ENCODE data around the gene BCAP29. TPM values are rescaled to one million over a fixed set of nuclear protein-coding genes. Genes with fewer than 3 reads are reported as not detected.

BCAP29 gene
- total RNA-seq, 3 donors from 2014 or later, result 51.7 to 73.8 (median 66.6) TPM

GRCh38 chr7:107627002-107627401 is 47.0 kb downstream of the BCAP29 start:
- intact Hi-C loops (cut with DNase I, micrococcal nuclease), result no loop called here
- Histone ChIP-seq H3K9me3 (no peaks in the 10 kb centered on the region), H3K36me3 (ENCODE audit: low read depth) (no peaks in the 10 kb centered on the region), H3K4me1 (ENCODE audit: low read depth) (no peaks in the 10 kb centered on the region), H3K4me3 (no peak overlapping the region)
- DNase-seq (no peak), ATAC-seq (no peak)
- no peak for TF ChIP-seq CTCF (IDR thresholded peaks at IDR 0.05)

- Histone ChIP-seq H3K4me3 (no peak overlapping the region), H3K9me3 (no peaks in the 10 kb centered on the region), H3K36me3 (ENCODE audit: low read depth) (no peaks in the 10 kb centered on the region), H3K4me1 (ENCODE audit: low read depth) (no peaks in the 10 kb centered on the region)
- no peak for DNase-seq
- intact Hi-C loops (cut with DNase I, micrococcal nuclease), result no loop called here
- peak; percentile 31 for ATAC-seq
- no peak for TF ChIP-seq CTCF (IDR thresholded peaks at IDR 0.05)
Measured at GRCh38 chr7:107628461-107629064, 48.5 kb downstream of the BCAP29 start.

- H3K4me1 ChIP-seq (ENCODE audit: low read depth), result no peaks in the 10 kb centered on the region
- DNase-seq, result no peak
- intact Hi-C loops (cut with DNase I, micrococcal nuclease), result no loop called here
- H3K9me3 ChIP-seq, result no peaks in the 10 kb centered on the region
- ATAC-seq, result no peak
- no peak for TF ChIP-seq CTCF (IDR thresholded peaks at IDR 0.05)
- H3K36me3 ChIP-seq (ENCODE audit: low read depth), result no peaks in the 10 kb centered on the region
- H3K4me3 ChIP-seq, result no peak overlapping the region
Measured at GRCh38 chr7:107630342-107630741, 50.3 kb downstream of the BCAP29 start.

- no peak for ATAC-seq
- no peak for DNase-seq
- H3K36me3 ChIP-seq (ENCODE audit: low read depth), result no peaks in the 10 kb centered on the region
- TF ChIP-seq CTCF (IDR thresholded peaks at IDR 0.05), result no peak
- H3K9me3 ChIP-seq, result no peaks in the 10 kb centered on the region
- no peak overlapping the region for H3K4me3 ChIP-seq
- H3K4me1 ChIP-seq (ENCODE audit: low read depth), result no peaks in the 10 kb centered on the region
- intact Hi-C loops (cut with DNase I, micrococcal nuclease), result no loop called here
Measured at GRCh38 chr7:107631588-107632491, 51.8 kb downstream of the BCAP29 start.

GRCh38 chr7:107632492-107632865 is 52.4 kb downstream of the BCAP29 start:
- no peak for TF ChIP-seq CTCF (IDR thresholded peaks at IDR 0.05)
- H3K4me3 ChIP-seq, result no peak overlapping the region
- DNase-seq (no peak), ATAC-seq (no peak)
- intact Hi-C loops (cut with DNase I, micrococcal nuclease), result no loop called here
- H3K36me3 ChIP-seq (ENCODE audit: low read depth), result no peaks in the 10 kb centered on the region
- H3K9me3 ChIP-seq, result no peaks in the 10 kb centered on the region
- no peaks in the 10 kb centered on the region for H3K4me1 ChIP-seq (ENCODE audit: low read depth)

Data from mucosa of descending colon (tissue), 3 donors.